IMR-90 (cell line): Measurements from ENCODE around the gene CRABP1. TPM values are rescaled to one million over a fixed set of nuclear protein-coding genes. Genes with fewer than 3 reads are reported as not detected.
A peak's percentile ranks its signal among the peaks of the same experiment; 100 is the strongest.

Experiments used
- ATAC-seq: fragments of 200-7000 bp; cut with Tn5 transposase; 2 replicates; pipeline ENCODE4 v1.9.1; 2020; ENCODE audit warnings: low read depth, mild to moderate bottlenecking, moderate library complexity
- BruUV-seq: library from RNA; stranded (reverse); fragments of 400-500 nt; replicated peaks from 2 replicates; lab custom pipeline; 2021; lab: Mats Ljungman, UMichigan
- CTCF ChIA-PET: fragments of 300-600 bp; formaldehyde crosslinking; extraction: SDS; loops from one replicate; lab custom pipeline; 2021; ENCODE audit warnings: antibody characterized with exemption; lab: Yijun Ruan, JAX
- POLR2A ChIA-PET: fragments of 300-600 bp; sonication (Branson Sonifier 250); formaldehyde crosslinking; loops from one replicate; lab custom pipeline; 2022; ENCODE audit warnings: antibody characterized with exemption; ENCODE audit not compliant: unreplicated experiment; lab: Charles Lee
- DNase-seq: peaks from one replicate; pipeline ENCODE4 v3.0.0; 2013
- H2AFZ ChIP-seq: replicated peaks from 2 replicates; pipeline ENCODE3; 2013; ENCODE audit warnings: low read length, mild to moderate bottlenecking; ENCODE audit not compliant: poor library complexity
- H2AK5ac ChIP-seq: 2 replicates; pipeline ENCODE4 v1.6.1; 2013; ENCODE audit warnings: low read depth, low read length, inconsistent platforms
- H2AK9ac ChIP-seq: replicated peaks from 2 replicates; pipeline ENCODE3; 2013; ENCODE audit warnings: mild to moderate bottlenecking, low read depth, low read length, moderate library complexity; ENCODE audit not compliant: poor library complexity
- H2BK120ac ChIP-seq: 2 replicates; pipeline ENCODE4 v1.6.1; 2013; ENCODE audit warnings: low read depth, low read length, inconsistent platforms
- H2BK15ac ChIP-seq: 3 replicates; pipeline ENCODE4 v1.6.1; 2013; ENCODE audit warnings: low read depth, low read length, inconsistent platforms
- H2BK20ac ChIP-seq: 2 replicates; pipeline ENCODE4 v1.6.1; 2013; ENCODE audit warnings: low read depth, mild to moderate bottlenecking, inconsistent platforms, low read length, moderate library complexity
- H2BK5ac ChIP-seq: 2 replicates; pipeline ENCODE4 v1.6.1; 2013; ENCODE audit warnings: mild to moderate bottlenecking, low read depth, low read length, inconsistent platforms; ENCODE audit not compliant: poor library complexity, severe bottlenecking
- H3K14ac ChIP-seq: replicated peaks from 2 replicates; pipeline ENCODE4 v1.6.1; 2013; ENCODE audit warnings: low read depth, low read length, inconsistent platforms
- H3K18ac ChIP-seq: 2 replicates; pipeline ENCODE4 v1.6.1; 2013; ENCODE audit warnings: low read depth, low read length, control low read depth
- H3K23ac ChIP-seq: 2 replicates; pipeline ENCODE4 v1.6.1; 2013; ENCODE audit warnings: low read depth, low read length, inconsistent platforms
- H3K27ac ChIP-seq: 2 replicates; pipeline ENCODE4 v1.5.1; 2013; ENCODE audit warnings: mild to moderate bottlenecking, control low read depth, low read length; ENCODE audit not compliant: insufficient read depth
- H3K27me3 ChIP-seq: 2 replicates; pipeline ENCODE4 v1.6.1; 2013; ENCODE audit warnings: low read length; ENCODE audit not compliant: control insufficient read depth, insufficient read depth
- H3K36me3 ChIP-seq: 2 replicates; pipeline ENCODE4 v1.6.1; 2013; ENCODE audit warnings: low read length, mixed read lengths; ENCODE audit not compliant: control insufficient read depth, insufficient read depth
- H3K4ac ChIP-seq: 2 replicates; pipeline ENCODE4 v1.6.1; 2013; ENCODE audit warnings: low read depth, low read length, inconsistent platforms
- H3K4me1 ChIP-seq: 2 replicates; pipeline ENCODE4 v1.6.1; 2013; ENCODE audit warnings: low read length, mixed read lengths; ENCODE audit not compliant: control insufficient read depth, insufficient read depth
- H3K4me2 ChIP-seq: 2 replicates; pipeline ENCODE4 v1.6.1; 2013; ENCODE audit warnings: low read depth, mild to moderate bottlenecking, control low read depth, low read length, moderate library complexity
- H3K4me3 ChIP-seq: 2 replicates; pipeline ENCODE4 v1.5.1; 2013; ENCODE audit warnings: low read depth, mild to moderate bottlenecking, control low read depth, low read length, moderate library complexity; ENCODE audit not compliant: insufficient read depth
- H3K56ac ChIP-seq: 2 replicates; pipeline ENCODE4 v1.6.1; 2013; ENCODE audit warnings: low read length, inconsistent platforms; ENCODE audit not compliant: insufficient read depth; ENCODE audit errors: extremely low read depth
- H3K79me1 ChIP-seq, 2 experiments: 2 replicates each; pipeline ENCODE4 v1.6.1; 2013; ENCODE audit warnings: low read length in 2 of 2, inconsistent platforms in 1 of 2, low read depth in 1 of 2
- H3K9ac ChIP-seq: 2 replicates; pipeline ENCODE4 v1.6.1; 2013; ENCODE audit warnings: low read depth, low read length, control low read depth
- H3K9me1 ChIP-seq: 2 replicates; pipeline ENCODE4 v1.6.1; 2013; ENCODE audit warnings: low read length, inconsistent platforms; ENCODE audit not compliant: insufficient read depth
- H3K9me3 ChIP-seq: 2 replicates; pipeline ENCODE4 v1.6.1; 2013; ENCODE audit warnings: low read length; ENCODE audit not compliant: control insufficient read depth, insufficient read depth
- H4K20me1 ChIP-seq: 2 replicates; pipeline ENCODE4 v1.6.1; 2013; ENCODE audit warnings: low read length, inconsistent platforms; ENCODE audit not compliant: insufficient read depth
- H4K5ac ChIP-seq: 2 replicates; pipeline ENCODE4 v1.6.1; 2013; ENCODE audit warnings: mild to moderate bottlenecking, low read depth, low read length, control low read depth
- H4K8ac ChIP-seq, 2 experiments: 2 replicates each; pipeline ENCODE4 v1.6.1; 2013; ENCODE audit warnings: low read depth in 2 of 2, low read length in 2 of 2, control low read depth in 1 of 2, inconsistent platforms in 1 of 2
- H4K91ac ChIP-seq: 2 replicates; pipeline ENCODE4 v1.6.1; 2013; ENCODE audit warnings: low read depth, low read length, inconsistent platforms; ENCODE audit not compliant: insufficient read depth
- BHLHE40 ChIP-seq: fragments of 150-350 bp; IDR thresholded peaks from 2 replicates; pipeline ENCODE4 v1.6.1; 2016; ENCODE audit warnings: mild to moderate bottlenecking, low read depth, low read length
- CEBPB ChIP-seq: IDR thresholded peaks from 2 replicates; pipeline ENCODE4 v1.6.1; 2012; ENCODE audit warnings: low read depth, low read length, improper control_type of control experiment
- CHD1 ChIP-seq: IDR thresholded peaks from 2 replicates; pipeline ENCODE4 v1.6.1; 2012; ENCODE audit warnings: low read depth, low read length, improper control_type of control experiment
- FOS ChIP-seq: fragments of 150-350 bp; IDR thresholded peaks from 2 replicates; pipeline ENCODE4 v1.6.1; 2016; ENCODE audit warnings: low read depth, low read length
- MAFK ChIP-seq: IDR thresholded peaks from 2 replicates; pipeline ENCODE4 v1.6.1; 2012; ENCODE audit warnings: low read depth, low read length, improper control_type of control experiment
- MAZ ChIP-seq: IDR thresholded peaks from 2 replicates; pipeline ENCODE4 v1.6.1; 2012; ENCODE audit warnings: low read depth, mild to moderate bottlenecking, low read length, improper control_type of control experiment, moderate library complexity, borderline replicate concordance
- MXI1 ChIP-seq: IDR thresholded peaks from 2 replicates; pipeline ENCODE4 v1.6.1; 2012; ENCODE audit warnings: low read depth, mild to moderate bottlenecking, low read length, moderate library complexity, borderline replicate concordance
- NFE2L2 ChIP-seq: fragments of 150-350 bp; IDR thresholded peaks from 2 replicates; pipeline ENCODE4 v1.6.1; 2016; ENCODE audit warnings: low read depth, mild to moderate bottlenecking, low read length
- POLR2A ChIP-seq: IDR thresholded peaks from 2 replicates; pipeline ENCODE4 v1.6.1; 2012; ENCODE audit warnings: mild to moderate bottlenecking, low read depth, low read length
- RAD21 ChIP-seq: IDR thresholded peaks from 2 replicates; pipeline ENCODE4 v1.6.1; 2012; ENCODE audit warnings: low read length, improper control_type of control experiment
- RCOR1 ChIP-seq: IDR thresholded peaks from 2 replicates; pipeline ENCODE4 v1.6.1; 2012; ENCODE audit warnings: mild to moderate bottlenecking, low read length, improper control_type of control experiment; ENCODE audit not compliant: insufficient replicate concordance
- RFX5 ChIP-seq: IDR thresholded peaks from 2 replicates; pipeline ENCODE4 v1.8.0; 2012; ENCODE audit warnings: low read depth, mild to moderate bottlenecking, low read length, moderate library complexity
- WGBS, 2 experiments: methylation state at CpG; one replicate each; pipeline versions ENCODE4 v1.1.5 to v1.1.7; 2013; ENCODE audit warnings: missing lambda C conversion rate in 2 of 2; ENCODE audit not compliant: insufficient read length in 1 of 2; ENCODE audit errors: extremely low coverage in 2 of 2; 5-methylcytosine and 5-hydroxymethylcytosine counted together
- dilution Hi-C: fragments of 300-500 bp; cut with HindIII; formaldehyde crosslinking; loops from one replicate; pipeline ENCODE4 v1.14.3; 2018; ENCODE audit warnings: low sequenced_read_pairs; ENCODE audit not compliant: unreplicated experiment
- in situ Hi-C: fragments of 300-500 bp; cut with MboI; formaldehyde crosslinking; loops from 3 replicates; pipeline ENCODE4 v1.14.3; 2019; ENCODE audit warnings: low sequenced_read_pairs, inconsistent platforms, mixed read lengths
- intact Hi-C: fragments of 100-400 bp; cut with micrococcal nuclease; formaldehyde crosslinking; loops from 2 replicates; pipeline ENCODE4 v1.10.0; 2022
- polyA plus RNA-seq, 3 experiments: library from polyadenylated mRNA; depleted of rRNA; stranded (reverse); fragments of >200 nt; gene quantifications; 2 replicates each; pipeline ENCODE4 v1.2.3, GENCODE V29; 2012; ENCODE audit warnings: low replicate concordance in 1 of 3
- total RNA-seq: library from RNA; depleted of rRNA; stranded (reverse); fragments of >200 nt; gene quantifications from 2 replicates; pipeline ENCODE4 v1.2.3, GENCODE V29; 2012
- TF ChIP-seq, protein P1 (sequence below): conservative IDR thresholded peaks from 2 replicates; pipeline ENCODE4 v1.5.1; 2012; ENCODE audit warnings: mild to moderate bottlenecking, low read depth, low read length, improper control_type of control experiment
- TF ChIP-seq, protein P2 (sequence below): fragments of 150-350 bp; IDR thresholded peaks from 2 replicates; pipeline ENCODE4 v1.6.1; 2016; ENCODE audit warnings: low read depth, mild to moderate bottlenecking, low read length, moderate library complexity, borderline replicate concordance
- TF ChIP-seq, protein P3 (sequence below): fragments of 150-350 bp; IDR thresholded peaks from 2 replicates; pipeline ENCODE4 v1.6.1; 2017; ENCODE audit warnings: mild to moderate bottlenecking, antibody characterized with exemption, low read length, low read depth

The CRABP1 gene
- total and polyA plus RNA-seq, 2 of the 4 experiments (the other 2 are of a cell fraction): not detected

DNA sequence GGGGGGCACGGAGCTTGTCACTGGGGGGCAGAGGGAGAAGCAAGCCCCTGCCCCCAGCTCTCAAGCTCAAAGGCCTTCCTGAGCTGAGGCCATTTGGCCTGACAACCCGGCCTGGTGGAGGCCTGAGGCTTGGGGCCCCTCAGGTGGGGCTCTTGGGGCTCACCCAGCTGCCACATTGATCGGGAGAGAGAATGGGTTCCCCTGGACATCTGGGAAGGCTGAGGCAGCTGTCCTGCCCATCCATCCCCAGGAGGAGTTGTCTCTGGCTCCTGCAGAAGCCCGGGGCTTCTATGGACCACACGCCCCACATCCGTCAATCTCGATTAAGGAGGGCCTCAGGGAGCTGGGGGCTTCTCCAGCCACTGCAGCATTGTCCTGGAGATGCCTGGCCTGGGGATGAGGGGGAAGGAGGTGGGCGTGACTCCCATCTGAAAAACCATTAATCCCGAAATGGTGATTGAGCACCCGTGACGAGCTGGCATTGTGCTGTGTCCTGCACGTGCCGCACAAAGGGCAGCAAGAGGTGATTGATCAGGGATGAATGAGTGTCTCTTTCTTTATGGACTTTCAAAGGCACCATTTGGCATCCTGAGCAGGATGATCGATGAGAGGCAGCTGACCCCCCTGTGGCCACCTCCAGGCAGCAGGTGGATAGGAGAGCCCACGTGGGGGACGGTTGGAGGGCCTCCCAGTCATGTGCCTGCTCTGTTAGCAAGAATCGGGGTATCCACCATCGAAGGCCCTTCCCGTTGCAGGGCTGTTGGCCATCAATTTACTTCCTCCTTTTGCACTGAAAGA, 17.2 kb upstream of the CRABP1 start:
- Histone ChIP-seq H3K9ac (no peak overlapping the region), H3K14ac (0 out of 2 replicates have a peak overlapping the region, but pooled peaks have one; percentile 14), H3K4ac (0 out of 2 replicates have a peak overlapping the region, but pooled peaks have one; percentile 56), H4K20me1 (no peaks in the 10 kb centered on the region), H3K27ac (no peak overlapping the region), H3K23ac (no peak overlapping the region), H3K9me3 (no peaks in the 10 kb centered on the region), H2BK20ac (no peak overlapping the region), H2AK5ac (no peak overlapping the region), H3K4me2 (no peak overlapping the region), H3K27me3 (peaks cover 20% of the 10 kb centered on the region; the same call in 1 of the 2 replicates), H3K4me3 (no peak overlapping the region), H3K56ac (no peak overlapping the region), H3K79me1 (no peaks in the 10 kb centered on the region), H3K18ac (no peak overlapping the region), H3K9me1 (peaks cover 14% of the 10 kb centered on the region), H4K91ac (no peak overlapping the region; the same call in 1 of the 2 replicates), H2BK120ac (0 out of 2 replicates have a peak overlapping the region, but pooled peaks have one; percentile 19), H4K8ac (peak overlapping the region; percentile 44 to 77), H3K4me1 (peaks cover 4% of the 10 kb centered on the region; the same call in 1 of the 2 replicates), H2BK15ac (no peak overlapping the region), H3K36me3 (no peaks in the 10 kb centered on the region), H2AK9ac (no peak overlapping the region), H2BK5ac (no peak overlapping the region), H2AFZ (peak overlapping the region; percentile 87), H4K5ac (no peak overlapping the region)
- no peak for ATAC-seq
- in situ Hi-C loops (no loop called here), dilution Hi-C loops (no loop called here), intact Hi-C loops (no loop called here)
- WGBS, 2 experiments: 79% methylated on average over 8 of the region's 19 CpGs; no CpG with 5 or more reads in 1 of the 2 experiments
- no TSS peak for BruUV-seq
- ChIA-PET CTCF (no interaction called here), POLR2A (no interaction called here)
- no peak for DNase-seq
- TF ChIP-seq BHLHE40: no peak
- no peak for TF ChIP-seq CEBPB
- TF ChIP-seq POLR2A: no peak
- no peak for TF ChIP-seq FOS
- TF ChIP-seq, protein P1, sequence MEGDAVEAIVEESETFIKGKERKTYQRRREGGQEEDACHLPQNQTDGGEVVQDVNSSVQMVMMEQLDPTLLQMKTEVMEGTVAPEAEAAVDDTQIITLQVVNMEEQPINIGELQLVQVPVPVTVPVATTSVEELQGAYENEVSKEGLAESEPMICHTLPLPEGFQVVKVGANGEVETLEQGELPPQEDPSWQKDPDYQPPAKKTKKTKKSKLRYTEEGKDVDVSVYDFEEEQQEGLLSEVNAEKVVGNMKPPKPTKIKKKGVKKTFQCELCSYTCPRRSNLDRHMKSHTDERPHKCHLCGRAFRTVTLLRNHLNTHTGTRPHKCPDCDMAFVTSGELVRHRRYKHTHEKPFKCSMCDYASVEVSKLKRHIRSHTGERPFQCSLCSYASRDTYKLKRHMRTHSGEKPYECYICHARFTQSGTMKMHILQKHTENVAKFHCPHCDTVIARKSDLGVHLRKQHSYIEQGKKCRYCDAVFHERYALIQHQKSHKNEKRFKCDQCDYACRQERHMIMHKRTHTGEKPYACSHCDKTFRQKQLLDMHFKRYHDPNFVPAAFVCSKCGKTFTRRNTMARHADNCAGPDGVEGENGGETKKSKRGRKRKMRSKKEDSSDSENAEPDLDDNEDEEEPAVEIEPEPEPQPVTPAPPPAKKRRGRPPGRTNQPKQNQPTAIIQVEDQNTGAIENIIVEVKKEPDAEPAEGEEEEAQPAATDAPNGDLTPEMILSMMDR: no peak
- no peak for TF ChIP-seq CHD1
- TF ChIP-seq RCOR1: no peak
- TF ChIP-seq, protein P2, sequence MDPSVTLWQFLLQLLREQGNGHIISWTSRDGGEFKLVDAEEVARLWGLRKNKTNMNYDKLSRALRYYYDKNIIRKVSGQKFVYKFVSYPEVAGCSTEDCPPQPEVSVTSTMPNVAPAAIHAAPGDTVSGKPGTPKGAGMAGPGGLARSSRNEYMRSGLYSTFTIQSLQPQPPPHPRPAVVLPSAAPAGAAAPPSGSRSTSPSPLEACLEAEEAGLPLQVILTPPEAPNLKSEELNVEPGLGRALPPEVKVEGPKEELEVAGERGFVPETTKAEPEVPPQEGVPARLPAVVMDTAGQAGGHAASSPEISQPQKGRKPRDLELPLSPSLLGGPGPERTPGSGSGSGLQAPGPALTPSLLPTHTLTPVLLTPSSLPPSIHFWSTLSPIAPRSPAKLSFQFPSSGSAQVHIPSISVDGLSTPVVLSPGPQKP: no peak
- TF ChIP-seq MAZ: no peak
- no peak for TF ChIP-seq MAFK
- TF ChIP-seq, protein P3, sequence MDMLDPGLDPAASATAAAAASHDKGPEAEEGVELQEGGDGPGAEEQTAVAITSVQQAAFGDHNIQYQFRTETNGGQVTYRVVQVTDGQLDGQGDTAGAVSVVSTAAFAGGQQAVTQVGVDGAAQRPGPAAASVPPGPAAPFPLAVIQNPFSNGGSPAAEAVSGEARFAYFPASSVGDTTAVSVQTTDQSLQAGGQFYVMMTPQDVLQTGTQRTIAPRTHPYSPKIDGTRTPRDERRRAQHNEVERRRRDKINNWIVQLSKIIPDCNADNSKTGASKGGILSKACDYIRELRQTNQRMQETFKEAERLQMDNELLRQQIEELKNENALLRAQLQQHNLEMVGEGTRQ: no peak
- no peak for TF ChIP-seq MXI1
- TF ChIP-seq RAD21: no peak
- TF ChIP-seq NFE2L2: no peak
- no peak for TF ChIP-seq RFX5
